ENCODE results near the gene ZC3HAV1L.

DNA sequence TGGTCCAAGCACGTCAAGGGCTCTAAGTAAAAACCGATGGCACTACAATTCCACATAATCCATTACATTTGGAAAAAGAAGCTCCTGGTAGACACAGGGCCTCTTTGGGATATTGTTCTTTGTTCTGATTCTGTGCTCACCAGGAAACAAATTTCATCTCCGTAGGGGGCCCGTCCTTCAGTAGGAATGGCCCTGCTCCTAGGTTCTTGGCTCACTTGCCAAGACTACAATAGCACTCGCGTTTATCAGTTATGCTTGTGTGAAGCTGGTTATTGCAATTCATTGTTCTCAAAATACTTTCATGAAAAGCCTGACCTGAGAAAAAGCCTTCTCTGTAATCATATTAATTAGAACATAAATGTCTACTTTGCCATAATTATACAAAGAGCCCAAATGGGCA, 10.3 kb upstream of the ZC3HAV1L start:
- TF ChIP-seq POLR2A (IDR thresholded peaks at IDR 0.05) (no peak), EP300 (IDR thresholded peaks at IDR 0.05) (no peak), POLR2AphosphoS5 (IDR thresholded peaks at IDR 0.05) (no peak)
- TF ChIP-seq, protein P1, sequence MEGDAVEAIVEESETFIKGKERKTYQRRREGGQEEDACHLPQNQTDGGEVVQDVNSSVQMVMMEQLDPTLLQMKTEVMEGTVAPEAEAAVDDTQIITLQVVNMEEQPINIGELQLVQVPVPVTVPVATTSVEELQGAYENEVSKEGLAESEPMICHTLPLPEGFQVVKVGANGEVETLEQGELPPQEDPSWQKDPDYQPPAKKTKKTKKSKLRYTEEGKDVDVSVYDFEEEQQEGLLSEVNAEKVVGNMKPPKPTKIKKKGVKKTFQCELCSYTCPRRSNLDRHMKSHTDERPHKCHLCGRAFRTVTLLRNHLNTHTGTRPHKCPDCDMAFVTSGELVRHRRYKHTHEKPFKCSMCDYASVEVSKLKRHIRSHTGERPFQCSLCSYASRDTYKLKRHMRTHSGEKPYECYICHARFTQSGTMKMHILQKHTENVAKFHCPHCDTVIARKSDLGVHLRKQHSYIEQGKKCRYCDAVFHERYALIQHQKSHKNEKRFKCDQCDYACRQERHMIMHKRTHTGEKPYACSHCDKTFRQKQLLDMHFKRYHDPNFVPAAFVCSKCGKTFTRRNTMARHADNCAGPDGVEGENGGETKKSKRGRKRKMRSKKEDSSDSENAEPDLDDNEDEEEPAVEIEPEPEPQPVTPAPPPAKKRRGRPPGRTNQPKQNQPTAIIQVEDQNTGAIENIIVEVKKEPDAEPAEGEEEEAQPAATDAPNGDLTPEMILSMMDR (IDR thresholded peaks at IDR 0.05) = no peak
